ENCODE results near the gene MMP24.

- no peak for TF ChIP-seq CTCF (IDR thresholded peaks at IDR 0.05; ENCODE audit: insufficient read depth, low read depth, low read length)
- no peak for TF ChIP-seq EZH2 (IDR thresholded peaks at IDR 0.05; ENCODE audit: insufficient read depth, low read length)
Measured at GRCh38 chr20:35284992-35285805, 58.7 kb downstream of the MMP24 start.
